B cell (primary cell): ENCODE results near the gene VTI1A. TPM values are rescaled to one million over a fixed set of nuclear protein-coding genes. Genes with fewer than 3 reads are reported as not detected.

Experiments
- ATAC-seq: fragments of 200-7000 bp; cut with Tn5 transposase; one replicate; pipeline ENCODE4 v1.10.0; 2021; ENCODE audit warnings: low read depth, mild to moderate bottlenecking, moderate number of reproducible peaks, moderate library complexity
- CTCF ChIA-PET: fragments of 350-600 bp; sonication (Branson Sonifier 250); formaldehyde crosslinking; loops from one replicate; lab custom pipeline; 2021; ENCODE audit warnings: antibody characterized with exemption, inconsistent platforms; lab: Charles Lee
- POLR2A ChIA-PET: fragments of 350-600 bp; sonication (Branson Sonifier 250); formaldehyde crosslinking; loops from one replicate; lab custom pipeline; 2021; ENCODE audit warnings: antibody characterized with exemption; lab: Charles Lee
- DNase-seq: peaks from one replicate; pipeline ENCODE4 v3.0.0; 2013
- H2AFZ ChIP-seq: 2 replicates; pipeline ENCODE4 v1.6.1; 2012; ENCODE audit warnings: mild to moderate bottlenecking, low read depth, low read length; ENCODE audit not compliant: insufficient read depth, poor library complexity, severe bottlenecking
- H3K27ac ChIP-seq, 2 donors: 1 replicate in 1 of 2; 2 replicates in 1 of 2; pipeline ENCODE4 v1.5.1; 2012 to 2013; ENCODE audit warnings: low read length in 2 of 2, mild to moderate bottlenecking in 2 of 2, moderate library complexity in 1 of 2
- H3K27me3 ChIP-seq, 4 experiments: fragments of 200-600 bp in 1 of 4; sonication (generic) in 1 of 4; replicated peaks in 1 of 4; 1 replicate in 2 of 4; 2 replicates in 2 of 4; pipeline versions ENCODE4 v1.6.1 to v1.7.0; 2013 to 2016; ENCODE audit warnings: low read length in 3 of 4, mild to moderate bottlenecking in 2 of 4, mixed read lengths in 1 of 4, moderate library complexity in 1 of 4; ENCODE audit not compliant: insufficient read depth in 4 of 4, control insufficient read depth in 3 of 4; ENCODE audit errors: control extremely low read depth in 1 of 4
- H3K36me3 ChIP-seq, 2 experiments: replicated peaks in 1 of 2; 1 replicate in 1 of 2; 2 replicates in 1 of 2; pipeline versions ENCODE4 v1.6.1 to v1.7.1; 2013; ENCODE audit warnings: low read length in 1 of 2; ENCODE audit not compliant: insufficient read depth in 2 of 2, control insufficient read depth in 1 of 2; ENCODE audit errors: control extremely low read depth in 1 of 2, extremely low read depth in 1 of 2
- H3K4me1 ChIP-seq, 2 donors: fragments of 200-600 bp in 1 of 2; sonication (generic) in 1 of 2; 1 replicate in 1 of 2; 2 replicates in 1 of 2; pipeline versions ENCODE4 v1.5.1 to v1.6.1; 2013 to 2017; ENCODE audit warnings: low read length in 2 of 2; ENCODE audit not compliant: control insufficient read depth in 2 of 2, insufficient read depth in 2 of 2
- H3K4me2 ChIP-seq: replicated peaks from 2 replicates; pipeline ENCODE3; 2012; ENCODE audit warnings: mild to moderate bottlenecking, low read depth, low read length; ENCODE audit not compliant: poor library complexity, severe bottlenecking
- H3K4me3 ChIP-seq, 5 experiments: fragments of 200-600 bp in 1 of 5; sonication (generic) in 1 of 5; 1 replicate in 3 of 5; 2 replicates in 2 of 5; pipeline versions ENCODE4 v1.5.1 to v1.7.0; 2011 to 2016; ENCODE audit warnings: low read length in 4 of 5, mild to moderate bottlenecking in 4 of 5, low read depth in 2 of 5, control low read depth in 1 of 5, moderate library complexity in 1 of 5; ENCODE audit not compliant: insufficient read depth in 1 of 5; ENCODE audit errors: control extremely low read depth in 1 of 5, extremely low read depth in 1 of 5
- H3K79me2 ChIP-seq: fragments of 200-600 bp; sonication (generic); one replicate; pipeline ENCODE4 v1.6.0; 2016; ENCODE audit warnings: low read length; ENCODE audit not compliant: control insufficient read depth, insufficient read depth
- H3K9ac ChIP-seq: fragments of 200-600 bp; sonication (generic); 2 replicates; pipeline ENCODE4 v1.6.1; 2017; ENCODE audit warnings: mild to moderate bottlenecking, low read length, moderate library complexity
- H3K9me3 ChIP-seq, 3 donors: one replicate each; pipeline versions ENCODE4 v1.6.1 to v1.7.1; 2013; ENCODE audit warnings: low read length in 2 of 3; ENCODE audit not compliant: control insufficient read depth in 2 of 3, insufficient read depth in 1 of 3; ENCODE audit errors: control extremely low read depth in 1 of 3
- H4K20me1 ChIP-seq: 2 replicates; pipeline ENCODE4 v1.6.0; 2012; ENCODE audit warnings: mild to moderate bottlenecking, low read length; ENCODE audit not compliant: insufficient read depth, control insufficient read depth, poor library complexity, severe bottlenecking
- H3K27ac Mint-ChIP-seq: one replicate; pipeline ENCODE4 v1.8.0; 2021; ENCODE audit warnings: mixed read lengths
- H3K27me3 Mint-ChIP-seq: one replicate; pipeline ENCODE4 v1.8.0; 2021; ENCODE audit warnings: mixed read lengths
- H3K4me1 Mint-ChIP-seq: one replicate; pipeline ENCODE4 v1.8.0; 2021; ENCODE audit warnings: mixed read lengths
- H3K4me3 Mint-ChIP-seq: one replicate; pipeline ENCODE4 v1.8.0; 2021; ENCODE audit warnings: mixed read lengths
- H3K9me3 Mint-ChIP-seq: one replicate; pipeline ENCODE4 v1.8.0; 2022; ENCODE audit warnings: mixed read lengths; ENCODE audit not compliant: insufficient read depth
- CTCF ChIP-seq: fragments of 200-600 bp; IDR thresholded peaks from one replicate; pipeline ENCODE4 v1.8.0; 2022; ENCODE audit warnings: antibody characterized with exemption, mild to moderate bottlenecking
- EZH2 ChIP-seq: IDR thresholded peaks from 2 replicates; pipeline ENCODE4 v1.6.1; 2012; ENCODE audit warnings: borderline replicate concordance, low read depth, mild to moderate bottlenecking, moderate library complexity, low read length; ENCODE audit not compliant: insufficient read depth, poor library complexity, severe bottlenecking
- WGBS: methylation state at CpG from one replicate; pipeline ENCODE4 v1.1.5; 2013; ENCODE audit warnings: missing lambda C conversion rate; ENCODE audit not compliant: insufficient coverage; 5-methylcytosine and 5-hydroxymethylcytosine counted together
- intact Hi-C: fragments of 100-400 bp; cut with micrococcal nuclease; formaldehyde crosslinking; loops from one replicate; pipeline ENCODE4 v1.10.0; 2022
- polyA plus RNA-seq: library from polyadenylated mRNA; depleted of rRNA; stranded (reverse); fragments of >200 nt; gene quantifications from 2 replicates; pipeline ENCODE4 v1.2.3, GENCODE V29; 2012
- total RNA-seq, 2 donors: library from RNA; stranded (reverse); fragments of 120-200 nt in 1 of 2; gene quantifications; 1 replicate in 1 of 2; 2 replicates in 1 of 2; pipeline versions ENCODE4 v1.2.3 to v1.2.4, GENCODE V29; 2013 to 2022

Gene VTI1A
- total and polyA plus RNA-seq, 2 donors (not counting 1 experiment from before 2014, with no cell fraction given): 20.0 to 84.1 TPM

GRCh38 chr10:112603062-112603461, 156.0 kb downstream of the VTI1A start:
- no peak overlapping the region for H2AFZ ChIP-seq
- TF ChIP-seq EZH2 (no peak), CTCF (no peak)
- H3K9me3 ChIP-seq: no peaks in the 10 kb centered on the region
- Mint-ChIP-seq H3K27me3 (no peaks in the 10 kb centered on the region), H3K4me1 (no peaks in the 10 kb centered on the region), H3K4me3 (no peak overlapping the region), H3K27ac (no peak overlapping the region), H3K9me3 (no peaks in the 10 kb centered on the region)
- H3K27ac ChIP-seq: no peak overlapping the region
- POLR2A ChIA-PET: no interaction called here
- no peak overlapping the region for H3K4me2 ChIP-seq
- ATAC-seq (no peak), DNase-seq (no peak)
- H3K27me3 ChIP-seq: no peaks in the 10 kb centered on the region
- no peaks in the 10 kb centered on the region for H3K4me1 ChIP-seq
- no peaks in the 10 kb centered on the region for H4K20me1 ChIP-seq
- H3K9ac ChIP-seq: no peak overlapping the region
- CTCF ChIA-PET: no interaction called here
- no peaks in the 10 kb centered on the region for H3K79me2 ChIP-seq
- no peak overlapping the region for H3K4me3 ChIP-seq
- H3K36me3 ChIP-seq: peaks cover 5 to 6% of the 10 kb centered on the region in 2 experiments
- intact Hi-C loops: no loop called here
- 100% methylated on average over 2 of the region's 2 CpGs for WGBS

GRCh38 chr10:112605063-112605462, 158.0 kb downstream of the VTI1A start:
- H3K79me2 ChIP-seq: no peaks in the 10 kb centered on the region
- H2AFZ ChIP-seq: no peak overlapping the region
- POLR2A ChIA-PET: no interaction called here
- no peak overlapping the region for H3K27ac ChIP-seq
- Mint-ChIP-seq H3K9me3 (no peaks in the 10 kb centered on the region), H3K4me3 (no peak overlapping the region), H3K27ac (no peak overlapping the region), H3K4me1 (no peaks in the 10 kb centered on the region), H3K27me3 (no peaks in the 10 kb centered on the region)
- CTCF ChIA-PET: no interaction called here
- intact Hi-C loops: no loop called here
- no peak overlapping the region for H3K4me3 ChIP-seq
- no peaks in the 10 kb centered on the region for H3K9me3 ChIP-seq
- no peaks in the 10 kb centered on the region for H3K4me1 ChIP-seq
- no peak overlapping the region for H3K9ac ChIP-seq
- H3K36me3 ChIP-seq: peaks cover 5 to 6% of the 10 kb centered on the region in 2 experiments
- no peak for TF ChIP-seq EZH2
- TF ChIP-seq CTCF: no peak
- no CpG with 5 or more reads among the region's 5 CpGs for WGBS
- no peak overlapping the region for H3K4me2 ChIP-seq
- H3K27me3 ChIP-seq: no peaks in the 10 kb centered on the region
- DNase-seq (no peak), ATAC-seq (no peak)
- H4K20me1 ChIP-seq: no peaks in the 10 kb centered on the region
